ENCODE measurements around the gene ANAPC4.
"Not testable (repeated sequence)": the region's sequence is repeated elsewhere in the genome, so short reads cannot be mapped to it uniquely, and the experiment has no call there.

Gene ANAPC4, protein sequence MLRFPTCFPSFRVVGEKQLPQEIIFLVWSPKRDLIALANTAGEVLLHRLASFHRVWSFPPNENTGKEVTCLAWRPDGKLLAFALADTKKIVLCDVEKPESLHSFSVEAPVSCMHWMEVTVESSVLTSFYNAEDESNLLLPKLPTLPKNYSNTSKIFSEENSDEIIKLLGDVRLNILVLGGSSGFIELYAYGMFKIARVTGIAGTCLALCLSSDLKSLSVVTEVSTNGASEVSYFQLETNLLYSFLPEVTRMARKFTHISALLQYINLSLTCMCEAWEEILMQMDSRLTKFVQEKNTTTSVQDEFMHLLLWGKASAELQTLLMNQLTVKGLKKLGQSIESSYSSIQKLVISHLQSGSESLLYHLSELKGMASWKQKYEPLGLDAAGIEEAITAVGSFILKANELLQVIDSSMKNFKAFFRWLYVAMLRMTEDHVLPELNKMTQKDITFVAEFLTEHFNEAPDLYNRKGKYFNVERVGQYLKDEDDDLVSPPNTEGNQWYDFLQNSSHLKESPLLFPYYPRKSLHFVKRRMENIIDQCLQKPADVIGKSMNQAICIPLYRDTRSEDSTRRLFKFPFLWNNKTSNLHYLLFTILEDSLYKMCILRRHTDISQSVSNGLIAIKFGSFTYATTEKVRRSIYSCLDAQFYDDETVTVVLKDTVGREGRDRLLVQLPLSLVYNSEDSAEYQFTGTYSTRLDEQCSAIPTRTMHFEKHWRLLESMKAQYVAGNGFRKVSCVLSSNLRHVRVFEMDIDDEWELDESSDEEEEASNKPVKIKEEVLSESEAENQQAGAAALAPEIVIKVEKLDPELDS

DNA sequence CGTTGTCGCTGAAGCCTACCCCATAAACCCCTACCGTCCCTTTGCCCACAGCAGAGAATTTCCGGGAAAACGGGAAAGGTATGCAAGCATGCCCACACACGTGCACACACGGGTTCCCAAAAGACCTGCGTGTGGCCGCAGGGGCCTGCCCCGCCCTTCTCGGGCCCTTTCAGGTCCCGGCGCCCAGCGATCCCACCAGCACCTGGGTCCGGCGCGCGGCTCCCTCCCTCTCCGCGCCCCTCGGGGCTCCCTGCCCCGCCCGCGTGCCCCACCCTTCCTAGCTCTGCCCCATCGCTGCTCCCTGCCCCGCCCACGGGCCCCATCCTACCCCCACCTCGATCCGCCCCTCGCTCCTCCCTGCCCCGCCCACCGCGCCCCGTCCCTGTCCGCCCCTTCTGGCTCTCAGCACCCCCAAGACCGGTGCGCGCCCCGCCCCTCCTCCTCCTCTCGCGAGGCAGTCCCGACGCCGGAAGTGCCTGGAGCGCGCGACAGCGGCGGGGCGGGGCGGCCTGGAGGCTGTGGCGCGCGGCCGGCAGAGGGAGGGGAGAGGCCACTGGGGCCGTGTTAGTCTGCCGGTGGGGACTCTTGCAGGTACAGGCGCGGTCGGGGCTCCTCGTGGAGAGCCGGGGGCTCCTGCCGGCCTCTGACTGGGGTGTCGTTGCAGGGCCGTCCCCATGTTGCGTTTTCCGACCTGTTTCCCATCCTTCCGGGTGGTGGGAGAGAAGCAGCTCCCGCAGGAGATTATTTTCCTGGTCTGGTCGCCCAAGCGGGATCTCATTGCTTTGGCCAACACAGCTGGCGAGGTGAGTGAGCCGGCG, at the start of gene ANAPC4:
TSS of gene ANAPC4 (plus strand) at position 510 of the 818 bp plus-strand sequence. CDS start at position 675, 165 bp downstream.
- DNase-seq, result peak; percentile 96

DNA sequence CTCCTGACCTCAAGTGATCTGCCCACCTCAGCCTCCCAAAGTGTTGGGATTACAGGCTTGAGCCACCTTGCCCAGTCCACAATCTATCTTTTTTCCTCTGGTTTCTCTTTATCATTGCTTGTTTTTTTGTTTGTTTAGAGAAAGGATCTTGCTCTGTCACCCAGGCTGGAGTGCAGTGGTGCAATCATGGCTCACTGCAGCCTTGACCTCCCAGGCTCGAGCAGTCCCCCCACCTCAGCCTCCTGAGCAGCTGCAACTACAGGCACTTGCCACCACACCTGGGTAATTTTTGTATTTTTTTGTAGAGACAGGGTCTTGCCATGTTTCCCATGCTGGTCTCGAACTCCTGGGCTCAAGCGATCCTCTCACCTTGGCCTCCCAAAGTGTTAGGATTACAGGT, 48.6 kb upstream of the ANAPC4 start:
- DNase-seq, result not testable (repeated sequence)

DNA sequence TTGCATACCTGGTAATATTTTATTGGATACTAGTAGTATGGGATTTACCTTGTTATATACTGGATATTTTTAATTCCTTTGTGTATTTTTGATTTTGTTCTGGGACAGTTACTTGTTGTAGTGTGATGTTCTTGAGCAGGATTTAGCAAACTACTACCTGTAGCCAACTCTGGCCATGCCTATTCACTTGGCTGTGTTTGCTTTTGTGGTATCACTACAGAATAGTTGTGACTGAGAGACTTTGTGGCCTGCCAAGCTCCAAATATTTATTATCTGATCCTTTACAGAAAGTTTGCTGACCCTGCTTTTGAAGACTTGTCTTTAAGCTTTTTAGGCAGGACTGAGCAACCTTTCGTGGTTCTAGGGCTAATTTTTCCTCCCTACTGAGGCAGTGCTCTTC, 46.7 kb upstream of the ANAPC4 start:
- DNase-seq, result no peak

DNA sequence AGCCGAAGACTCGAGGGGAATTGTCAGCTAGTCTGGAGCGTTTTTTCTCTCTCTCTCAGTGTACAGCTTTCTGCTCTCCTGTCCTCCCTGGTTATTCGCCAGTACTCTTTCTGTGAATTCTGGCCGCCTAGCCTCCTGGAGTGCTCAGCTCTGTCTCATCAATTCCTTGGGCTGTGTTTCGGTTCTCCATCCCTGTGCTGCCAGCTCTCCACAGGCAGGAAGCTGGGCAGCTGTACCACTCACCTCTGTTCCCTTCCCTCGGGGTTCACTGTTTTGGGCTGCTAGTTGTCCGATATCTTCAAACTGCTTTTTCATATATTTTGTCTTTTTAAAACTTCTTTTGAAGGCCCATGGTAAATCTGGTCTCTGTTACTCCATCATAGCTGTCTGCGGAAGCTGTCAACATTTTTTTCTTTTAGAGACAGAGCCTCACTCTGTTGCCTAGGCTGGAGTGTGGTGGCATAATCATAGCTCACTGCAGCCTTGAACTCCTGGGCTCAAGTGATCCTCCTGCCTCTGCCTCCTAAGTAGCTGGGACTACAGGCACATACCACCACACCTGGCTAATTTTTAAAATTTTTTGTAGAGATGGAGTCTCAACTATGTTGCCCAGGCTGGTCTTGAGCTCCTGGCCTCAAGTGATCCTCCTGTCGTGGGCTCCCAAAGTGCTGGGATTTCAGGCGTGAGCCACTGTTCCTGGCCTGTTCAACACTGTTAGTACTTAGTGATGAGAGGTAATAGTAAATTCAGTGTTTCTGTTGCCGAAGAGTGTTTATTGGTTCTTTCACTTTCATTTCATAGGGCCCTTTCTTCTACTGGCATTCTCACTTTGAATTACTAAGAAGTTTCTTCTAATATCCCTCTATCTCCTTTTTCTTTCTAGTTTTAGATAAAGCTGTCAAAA, 45.9 kb upstream of the ANAPC4 start:
- DNase-seq, result peak; percentile 37

DNA sequence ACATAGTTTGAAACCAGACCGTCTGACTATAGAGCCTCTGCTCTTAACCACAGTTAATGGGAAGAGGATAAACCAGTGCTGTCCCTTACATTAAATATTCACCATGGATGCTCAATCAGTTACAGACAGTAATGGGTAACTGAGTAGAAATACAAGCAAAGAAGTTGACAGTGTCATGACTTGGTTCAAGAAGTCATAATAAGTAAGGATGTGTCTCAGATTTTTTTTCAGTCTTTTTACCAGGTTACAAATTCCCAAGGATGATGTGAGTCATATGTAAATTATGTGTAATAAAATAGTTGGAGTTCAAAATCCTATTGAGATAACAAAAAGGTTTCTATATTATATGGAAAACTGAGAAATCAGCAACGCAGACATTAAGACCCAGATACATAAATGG, 33.4 kb upstream of the ANAPC4 start:
- no peak for DNase-seq

DNA sequence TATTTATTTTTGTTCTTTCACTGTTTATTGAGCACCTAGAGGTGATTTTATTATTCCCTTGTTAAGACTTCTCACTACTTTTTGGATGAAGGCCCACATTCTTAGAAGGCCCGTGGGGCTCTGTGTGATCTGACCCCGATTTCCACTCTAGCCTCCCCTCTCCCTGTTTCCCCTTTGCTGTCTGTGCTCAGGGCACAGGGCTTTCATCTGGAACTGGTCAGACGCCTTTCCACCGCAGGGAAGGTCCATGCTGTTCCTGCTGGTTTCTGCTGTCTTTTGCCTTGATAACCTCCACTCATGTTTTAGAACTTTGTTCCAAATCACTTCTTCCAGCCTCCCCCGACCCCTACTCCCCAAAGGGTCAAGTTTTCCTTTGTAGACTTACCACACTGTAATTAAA, 31.3 kb upstream of the ANAPC4 start:
- DNase-seq, result no peak

DNA sequence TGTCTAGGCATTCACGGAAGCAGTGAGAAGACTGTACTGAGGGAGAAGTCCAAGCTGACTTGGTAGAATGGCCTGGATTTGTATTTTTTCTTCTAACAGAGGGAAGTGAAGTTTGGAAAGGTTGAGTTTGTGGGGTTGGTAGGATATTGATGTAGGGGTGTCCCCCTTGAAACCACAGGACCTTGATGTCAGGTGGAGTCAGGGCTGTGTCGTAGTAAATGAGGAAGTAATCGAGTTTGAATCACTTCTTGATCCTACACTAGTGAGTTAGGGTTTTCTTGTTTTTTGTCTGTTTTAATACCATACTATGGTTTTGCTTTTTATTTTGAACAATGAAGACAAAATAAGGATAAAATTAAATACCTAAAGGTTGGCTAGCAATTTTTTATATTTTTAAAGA, 30.1 kb upstream of the ANAPC4 start:
- no peak for DNase-seq

DNA sequence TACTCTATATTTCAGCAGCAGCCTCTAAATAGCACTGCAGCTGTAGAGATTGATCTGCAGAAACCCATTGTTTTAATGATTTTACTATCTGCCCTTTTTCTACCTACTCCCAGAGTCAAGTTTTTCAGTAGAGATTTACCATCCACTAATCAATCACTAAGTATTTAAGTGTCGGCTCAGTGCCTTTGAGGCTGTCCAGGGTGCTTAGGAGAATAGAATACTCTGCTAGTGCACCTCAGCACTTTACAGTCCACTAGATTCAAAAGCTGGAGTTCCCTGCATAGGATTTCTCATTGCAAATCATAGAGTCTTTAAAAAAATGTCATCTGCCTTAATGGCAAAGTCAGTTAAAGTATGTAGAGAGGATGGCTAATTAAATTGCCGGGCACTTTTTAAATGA, 29.6 kb upstream of the ANAPC4 start:
- DNase-seq, result no peak

DNA sequence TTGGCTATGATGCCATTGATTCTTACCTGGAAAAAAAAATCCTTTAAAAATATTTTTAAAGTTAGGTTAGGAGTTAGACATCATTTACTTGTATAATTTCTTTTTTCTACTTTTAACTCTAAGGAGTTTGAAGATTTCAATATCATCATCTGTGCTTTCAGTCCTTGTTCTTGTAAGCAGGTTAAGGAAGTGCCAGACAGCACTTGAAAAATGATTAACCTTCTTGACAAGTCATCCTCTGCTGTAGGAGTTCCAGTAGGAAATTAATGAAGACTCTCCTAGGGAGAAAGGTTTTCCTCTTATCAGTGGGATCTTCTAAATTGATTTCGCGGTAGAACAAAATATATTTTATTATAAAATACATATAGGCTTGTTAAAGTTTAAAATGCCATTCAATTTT, 29.1 kb upstream of the ANAPC4 start:
- no peak for DNase-seq

DNA sequence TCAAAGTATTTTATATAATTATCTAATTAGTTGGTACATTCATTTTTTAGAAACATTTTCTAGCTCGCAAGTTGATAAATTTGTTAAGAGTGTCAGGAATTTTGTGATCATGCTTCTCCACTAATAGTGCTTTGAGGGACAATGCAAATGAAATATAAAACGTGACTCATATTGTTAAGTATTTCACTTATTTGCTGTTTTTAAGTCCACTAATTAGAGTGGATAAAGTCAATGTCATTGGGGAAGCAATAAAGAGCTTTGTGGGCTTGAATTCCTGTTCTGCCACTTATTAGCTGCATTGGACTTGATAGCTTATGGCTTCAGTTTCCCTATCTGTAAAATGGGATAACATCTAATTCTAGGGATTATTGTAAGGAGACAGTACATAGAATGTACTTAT, 26.5 kb upstream of the ANAPC4 start:
- no peak for DNase-seq

DNA sequence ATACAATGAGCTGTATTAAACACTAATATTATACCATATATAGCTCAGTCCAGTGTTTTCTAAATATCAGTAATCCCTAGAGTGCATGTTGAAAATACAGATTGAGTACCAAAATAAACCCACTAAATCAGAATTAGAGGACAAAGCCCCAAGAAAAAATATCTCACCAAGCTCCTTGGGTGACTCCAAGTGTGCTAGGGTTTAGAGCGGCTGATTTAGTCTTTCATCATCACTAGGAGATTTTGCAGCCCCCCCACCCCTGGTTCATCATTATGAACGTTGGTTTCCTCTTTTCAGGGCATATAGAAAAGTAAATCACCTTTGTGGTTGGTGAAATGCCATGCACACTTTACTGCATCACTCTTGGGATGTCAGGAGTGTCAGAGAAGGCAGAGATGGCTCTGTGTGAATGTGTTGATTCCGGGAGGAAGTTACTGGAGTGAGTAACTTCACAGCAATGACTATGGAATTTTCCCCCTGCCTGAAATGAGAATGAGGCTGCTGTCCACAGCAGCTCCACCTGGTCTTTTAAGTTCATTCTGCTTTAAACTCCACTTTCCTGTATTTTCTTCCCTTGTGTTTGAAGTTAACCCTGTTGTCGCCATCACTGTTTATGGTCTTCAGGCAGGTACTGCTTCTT, 25.2 kb upstream of the ANAPC4 start:
- DNase-seq, result no peak

DNA sequence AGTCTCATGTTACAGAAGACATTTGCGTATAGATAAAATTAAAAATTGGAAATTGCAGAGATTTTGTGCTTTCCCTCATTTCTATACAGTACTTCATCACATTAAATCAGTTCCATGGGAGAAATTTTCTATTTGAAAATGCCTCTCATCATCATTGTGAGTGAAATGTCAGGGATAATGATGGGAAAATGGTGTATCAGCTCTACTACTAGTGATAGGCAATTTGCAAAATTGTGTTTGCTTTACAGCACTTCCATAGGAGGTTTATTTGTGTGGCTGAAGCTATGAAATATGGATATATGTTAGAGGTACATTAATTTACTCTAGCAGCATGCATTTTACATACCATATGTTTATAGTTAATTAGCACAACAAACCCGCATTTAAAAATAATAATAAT, 21.0 kb upstream of the ANAPC4 start:
- no peak for DNase-seq

DNA sequence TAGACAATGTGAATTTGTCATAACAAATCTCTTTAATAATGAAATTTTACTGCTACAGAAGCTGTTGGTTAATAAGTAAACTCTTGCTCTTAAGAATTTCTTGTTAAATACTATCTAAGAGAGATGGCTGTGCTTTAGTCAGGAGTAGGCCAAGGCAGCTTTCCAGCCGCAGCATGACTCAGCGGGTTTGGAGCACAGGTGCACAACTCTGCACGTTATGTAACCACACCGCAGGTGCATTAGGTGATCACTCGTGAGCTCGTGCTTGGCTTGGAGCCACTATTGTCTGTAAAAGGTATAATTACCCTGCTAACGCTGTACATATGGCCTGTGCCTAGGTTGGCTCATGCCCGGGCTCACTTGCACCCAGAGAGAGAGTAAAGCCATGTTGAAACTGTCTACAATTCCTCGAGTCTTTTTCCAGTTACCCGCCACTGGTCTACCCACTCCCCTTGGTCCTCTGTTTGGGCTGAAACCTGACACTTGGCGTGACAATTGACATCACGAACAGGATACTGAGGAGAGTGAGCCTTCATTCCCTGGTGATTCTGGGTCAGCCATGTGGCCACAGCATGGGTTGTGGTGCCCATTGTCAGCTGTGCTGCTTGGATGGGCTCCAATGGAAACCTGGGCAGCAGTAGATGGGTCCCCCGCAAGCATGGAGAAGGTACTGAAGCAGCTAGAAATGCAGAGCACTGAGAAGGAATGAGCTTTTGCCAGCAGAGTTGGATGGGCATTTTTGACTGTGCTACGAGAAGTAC, 18.4 kb upstream of the ANAPC4 start:
- no peak for DNase-seq

DNA sequence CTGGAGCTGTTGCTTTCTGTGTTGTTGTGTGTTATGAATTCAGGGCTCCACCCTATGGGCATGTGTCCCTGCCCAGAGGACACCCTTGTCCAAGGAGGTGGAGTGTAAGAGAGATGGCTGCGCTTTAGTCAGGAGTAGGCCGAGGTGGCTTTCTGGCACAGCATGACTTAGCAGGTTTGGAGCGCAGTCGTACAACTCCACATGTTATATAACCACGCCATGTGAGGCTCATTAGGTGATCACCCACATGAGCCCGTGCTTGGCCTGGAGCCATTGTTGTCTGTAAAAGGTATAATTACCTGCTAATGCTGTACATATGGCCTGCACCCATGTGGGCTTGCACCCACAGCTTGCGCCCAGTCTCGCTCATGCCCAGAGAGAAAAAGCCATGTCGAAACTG, 15.8 kb upstream of the ANAPC4 start:
- DNase-seq, result no peak

DNA sequence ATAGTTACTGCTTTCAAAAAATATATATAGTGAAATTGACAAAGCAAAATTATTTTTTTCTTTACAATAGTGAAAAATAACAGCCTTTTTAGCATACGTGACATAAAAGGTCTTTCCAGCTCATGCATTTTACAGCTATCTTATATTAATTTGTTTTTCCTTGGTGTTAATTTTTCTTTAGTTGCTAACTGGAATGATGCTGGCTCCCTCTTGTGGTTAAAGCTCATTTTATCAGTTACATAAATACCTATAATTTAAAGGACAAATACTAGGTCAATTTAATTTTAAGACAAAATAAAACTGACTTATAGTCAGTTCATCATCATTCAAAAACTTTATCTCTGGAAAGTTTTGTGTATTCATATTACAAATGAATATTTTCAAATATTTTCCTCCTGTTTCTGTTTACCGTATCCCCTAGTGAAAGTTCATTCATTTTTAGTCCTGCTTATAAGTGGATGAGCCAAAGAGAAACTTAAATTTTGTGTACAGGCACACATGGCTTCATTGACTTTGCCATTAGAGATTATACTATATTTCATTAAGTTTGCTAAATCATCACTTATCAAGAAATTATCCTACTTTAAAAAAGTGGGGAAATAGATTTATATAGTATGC, 9.9 kb upstream of the ANAPC4 start:
- DNase-seq, result peak; percentile 52

DNA sequence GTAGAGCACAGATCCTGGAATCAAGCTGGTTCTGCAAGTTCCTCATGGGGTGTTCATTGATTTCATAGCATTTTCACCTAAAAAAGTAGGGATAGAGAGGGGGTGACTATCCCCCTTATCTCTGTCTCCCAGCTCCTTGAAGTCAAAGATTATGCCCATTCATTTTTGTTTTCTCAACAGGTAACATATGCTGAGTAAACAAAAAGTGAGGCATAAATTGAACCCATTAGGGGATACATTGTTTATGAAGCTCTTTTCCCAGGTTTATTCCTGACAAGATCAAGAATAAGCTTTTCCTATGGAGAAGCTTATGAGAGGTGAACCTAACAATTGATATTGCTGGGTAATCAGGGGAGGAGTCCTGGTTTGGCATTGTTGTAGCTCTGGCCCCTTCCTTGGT, 9.2 kb upstream of the ANAPC4 start:
- DNase-seq, result no peak

DNA sequence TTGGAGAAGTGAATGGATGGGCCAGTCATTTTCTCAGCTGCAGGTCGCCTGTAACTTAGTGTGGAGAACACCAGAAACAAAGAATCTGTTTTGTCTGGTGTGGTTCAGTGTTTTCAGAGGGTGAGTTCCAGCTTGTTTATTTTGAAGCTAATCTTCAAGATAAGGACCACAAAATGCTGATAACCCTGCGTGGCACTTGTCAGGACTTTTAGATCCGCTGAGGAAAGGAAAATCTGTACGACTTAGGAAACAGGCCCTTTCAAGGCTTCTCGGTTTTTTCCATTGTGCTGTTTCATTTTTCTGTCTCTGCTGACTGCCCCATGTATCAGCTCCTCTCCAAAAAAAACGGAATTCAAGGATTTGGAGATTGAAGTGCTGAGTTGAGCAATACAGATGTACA, 8.7 kb upstream of the ANAPC4 start:
- no peak for DNase-seq

DNA sequence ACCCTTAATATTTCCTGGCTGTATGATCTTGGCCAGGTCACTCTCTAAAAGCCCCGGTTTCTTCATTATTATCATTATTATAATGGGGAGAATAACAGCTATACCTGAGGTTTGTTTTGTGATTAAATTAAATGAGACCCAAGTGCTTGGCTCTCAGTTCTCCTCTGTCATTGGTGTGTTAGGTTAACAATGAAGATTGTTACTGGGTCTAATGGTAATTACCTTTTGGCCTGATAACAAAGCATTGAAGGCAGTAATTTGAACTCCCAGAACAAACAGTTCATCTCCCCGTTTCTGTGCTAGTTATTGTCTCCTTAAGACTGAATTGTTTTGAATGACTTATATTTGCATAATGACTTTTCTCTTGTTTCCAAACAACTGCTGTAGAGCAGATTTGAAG, 6.8 kb upstream of the ANAPC4 start:
- no peak for DNase-seq

DNA sequence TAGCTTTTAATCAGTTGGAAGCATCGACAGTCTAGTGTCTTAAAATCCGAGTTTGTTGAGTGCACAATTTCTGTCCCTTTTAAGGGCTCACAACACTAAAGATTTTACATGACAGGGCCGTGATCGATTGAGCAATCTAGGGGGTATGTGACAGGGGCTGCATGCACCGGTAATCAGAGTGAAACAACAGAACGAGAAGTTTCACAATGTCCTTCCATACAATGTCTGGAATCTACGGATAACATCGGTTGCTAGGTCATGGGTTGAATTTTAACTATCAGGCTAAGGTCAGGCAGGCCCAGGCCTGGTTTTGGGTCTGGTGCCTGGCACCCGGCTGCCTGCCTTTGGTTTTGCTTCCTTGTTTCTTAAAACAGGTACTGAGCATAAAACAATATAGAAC, 4.5 kb upstream of the ANAPC4 start:
- DNase-seq, result not testable (repeated sequence)
